ENCODE measurements around the gene ATP13A4.

DNA sequence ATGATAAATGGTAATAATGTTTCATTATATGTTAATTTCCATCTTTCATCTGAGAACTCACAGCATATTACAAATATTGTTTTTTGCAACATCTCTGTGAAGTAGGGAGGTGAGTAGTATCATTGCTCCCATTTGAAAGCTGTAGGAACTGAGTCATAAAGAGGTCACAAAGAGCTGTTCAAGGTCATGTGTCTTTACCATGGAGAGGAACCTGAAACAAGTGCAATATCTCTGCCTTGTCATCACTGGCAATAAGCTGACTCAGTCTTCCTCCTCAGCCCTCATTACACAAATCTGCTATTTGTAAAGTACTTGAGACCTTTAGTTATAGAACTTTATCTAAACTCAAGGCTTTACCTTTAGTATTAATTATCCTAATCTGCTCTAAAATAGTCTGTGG is 4.4 kb upstream of the ATP13A4 start:
- TF ChIP-seq, protein P1, sequence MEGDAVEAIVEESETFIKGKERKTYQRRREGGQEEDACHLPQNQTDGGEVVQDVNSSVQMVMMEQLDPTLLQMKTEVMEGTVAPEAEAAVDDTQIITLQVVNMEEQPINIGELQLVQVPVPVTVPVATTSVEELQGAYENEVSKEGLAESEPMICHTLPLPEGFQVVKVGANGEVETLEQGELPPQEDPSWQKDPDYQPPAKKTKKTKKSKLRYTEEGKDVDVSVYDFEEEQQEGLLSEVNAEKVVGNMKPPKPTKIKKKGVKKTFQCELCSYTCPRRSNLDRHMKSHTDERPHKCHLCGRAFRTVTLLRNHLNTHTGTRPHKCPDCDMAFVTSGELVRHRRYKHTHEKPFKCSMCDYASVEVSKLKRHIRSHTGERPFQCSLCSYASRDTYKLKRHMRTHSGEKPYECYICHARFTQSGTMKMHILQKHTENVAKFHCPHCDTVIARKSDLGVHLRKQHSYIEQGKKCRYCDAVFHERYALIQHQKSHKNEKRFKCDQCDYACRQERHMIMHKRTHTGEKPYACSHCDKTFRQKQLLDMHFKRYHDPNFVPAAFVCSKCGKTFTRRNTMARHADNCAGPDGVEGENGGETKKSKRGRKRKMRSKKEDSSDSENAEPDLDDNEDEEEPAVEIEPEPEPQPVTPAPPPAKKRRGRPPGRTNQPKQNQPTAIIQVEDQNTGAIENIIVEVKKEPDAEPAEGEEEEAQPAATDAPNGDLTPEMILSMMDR (conservative IDR thresholded peaks at IDR 0.05): no peak
- TF ChIP-seq EZH2 (IDR thresholded peaks at IDR 0.05; ENCODE audit: low read depth): no peak

Data from PC-9 (cell line).